ENCODE results near the gene MED22. TPM values are rescaled to one million over a fixed set of nuclear protein-coding genes. Genes with fewer than 3 reads are reported as not detected.

The MED22 gene
- total and polyA plus RNA-seq, 2 experiments from 2014 or later: 20.9 to 85.7 TPM

DNA sequence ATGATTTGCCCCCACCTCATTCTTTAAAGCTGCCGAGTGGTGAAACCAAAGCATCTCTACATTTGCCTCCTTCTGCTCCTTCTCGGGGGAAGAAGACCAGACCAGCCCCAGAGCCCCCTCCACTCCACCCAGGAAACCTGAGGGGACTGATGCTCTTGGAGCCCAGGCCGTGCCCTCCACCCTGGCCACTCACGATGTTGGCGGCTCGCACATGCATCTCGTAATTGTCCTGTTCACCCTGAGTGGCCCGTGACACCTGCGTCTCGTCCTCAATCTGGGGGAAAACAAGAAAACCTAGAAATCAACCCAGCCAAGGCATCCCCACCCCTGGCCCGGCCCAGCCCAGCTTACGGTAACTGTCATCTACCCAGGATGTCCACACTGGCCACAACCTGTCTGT lies 3.0 kb downstream of the MED22 start:
- Histone ChIP-seq H3F3A (replicated peaks; ENCODE audit: low read depth) (peaks cover 33% of the 10 kb centered on the region), H4K20me1 (replicated peaks; ENCODE audit: insufficient read depth) (peaks cover 37% of the 10 kb centered on the region), H3K79me2 (replicated peaks; ENCODE audit: insufficient read depth) (peaks cover 43% of the 10 kb centered on the region), H3K4me1 (ENCODE audit: insufficient read depth) (peaks cover 14% of the 10 kb centered on the region), H2AFZ (no peak overlapping the region), H3K4me3 (no peak overlapping the region), H3K9me2 (ENCODE audit: insufficient read depth) (no peaks in the 10 kb centered on the region), H3K27me3 (ENCODE audit: insufficient read depth) (no peaks in the 10 kb centered on the region), H3K27ac (ENCODE audit: low read depth) (no peak overlapping the region), H3K4me2 (no peak overlapping the region), H3K36me3 (ENCODE audit: insufficient read depth) (peaks cover 27% of the 10 kb centered on the region)
- Mint-ChIP-seq H3K4me3 (no peak overlapping the region), H3K36me3 (ENCODE audit: low read depth) (peaks cover 87% of the 10 kb centered on the region), H3K4me1 (peaks cover 24% of the 10 kb centered on the region), H3K9me3 (no peaks in the 10 kb centered on the region; the same call in 2 of the 3 replicates), H3K27me3 (ENCODE audit: insufficient read depth, low read depth, poor library complexity) (peaks cover 23% of the 10 kb centered on the region), H3K27ac (no peak overlapping the region)
- TF ChIP-seq EZH2 (IDR thresholded peaks at IDR 0.05; ENCODE audit: low read depth, unreplicated experiment) (no peak), ZNF114 (CRISPR knock-in tag; IDR thresholded peaks at IDR 0.05) (no peak), ZNF331 (CRISPR knock-in tag; IDR thresholded peaks at IDR 0.05; ENCODE audit: low read depth) (no peak), STAT1 (IDR thresholded peaks at IDR 0.05; ENCODE audit: unreplicated experiment) (no peak), JUNB (IDR thresholded peaks at IDR 0.05; ENCODE audit: unreplicated experiment) (no peak), CREB1 (CRISPR knock-in tag; IDR thresholded peaks at IDR 0.05; ENCODE audit: low read depth) (no peak), POLR2AphosphoS5 (IDR thresholded peaks at IDR 0.05; ENCODE audit: low read depth) (no peak), EZH2phosphoT487 (IDR thresholded peaks at IDR 0.05; ENCODE audit: unreplicated experiment) (no peak), NANOG (IDR thresholded peaks at IDR 0.05; ENCODE audit: borderline replicate concordance) (no peak)
- TF ChIP-seq, protein P1, sequence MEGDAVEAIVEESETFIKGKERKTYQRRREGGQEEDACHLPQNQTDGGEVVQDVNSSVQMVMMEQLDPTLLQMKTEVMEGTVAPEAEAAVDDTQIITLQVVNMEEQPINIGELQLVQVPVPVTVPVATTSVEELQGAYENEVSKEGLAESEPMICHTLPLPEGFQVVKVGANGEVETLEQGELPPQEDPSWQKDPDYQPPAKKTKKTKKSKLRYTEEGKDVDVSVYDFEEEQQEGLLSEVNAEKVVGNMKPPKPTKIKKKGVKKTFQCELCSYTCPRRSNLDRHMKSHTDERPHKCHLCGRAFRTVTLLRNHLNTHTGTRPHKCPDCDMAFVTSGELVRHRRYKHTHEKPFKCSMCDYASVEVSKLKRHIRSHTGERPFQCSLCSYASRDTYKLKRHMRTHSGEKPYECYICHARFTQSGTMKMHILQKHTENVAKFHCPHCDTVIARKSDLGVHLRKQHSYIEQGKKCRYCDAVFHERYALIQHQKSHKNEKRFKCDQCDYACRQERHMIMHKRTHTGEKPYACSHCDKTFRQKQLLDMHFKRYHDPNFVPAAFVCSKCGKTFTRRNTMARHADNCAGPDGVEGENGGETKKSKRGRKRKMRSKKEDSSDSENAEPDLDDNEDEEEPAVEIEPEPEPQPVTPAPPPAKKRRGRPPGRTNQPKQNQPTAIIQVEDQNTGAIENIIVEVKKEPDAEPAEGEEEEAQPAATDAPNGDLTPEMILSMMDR (conservative IDR thresholded peaks at IDR 0.05; ENCODE audit: low read depth in 2 of 2): no peak
- TF ChIP-seq, protein P2, sequence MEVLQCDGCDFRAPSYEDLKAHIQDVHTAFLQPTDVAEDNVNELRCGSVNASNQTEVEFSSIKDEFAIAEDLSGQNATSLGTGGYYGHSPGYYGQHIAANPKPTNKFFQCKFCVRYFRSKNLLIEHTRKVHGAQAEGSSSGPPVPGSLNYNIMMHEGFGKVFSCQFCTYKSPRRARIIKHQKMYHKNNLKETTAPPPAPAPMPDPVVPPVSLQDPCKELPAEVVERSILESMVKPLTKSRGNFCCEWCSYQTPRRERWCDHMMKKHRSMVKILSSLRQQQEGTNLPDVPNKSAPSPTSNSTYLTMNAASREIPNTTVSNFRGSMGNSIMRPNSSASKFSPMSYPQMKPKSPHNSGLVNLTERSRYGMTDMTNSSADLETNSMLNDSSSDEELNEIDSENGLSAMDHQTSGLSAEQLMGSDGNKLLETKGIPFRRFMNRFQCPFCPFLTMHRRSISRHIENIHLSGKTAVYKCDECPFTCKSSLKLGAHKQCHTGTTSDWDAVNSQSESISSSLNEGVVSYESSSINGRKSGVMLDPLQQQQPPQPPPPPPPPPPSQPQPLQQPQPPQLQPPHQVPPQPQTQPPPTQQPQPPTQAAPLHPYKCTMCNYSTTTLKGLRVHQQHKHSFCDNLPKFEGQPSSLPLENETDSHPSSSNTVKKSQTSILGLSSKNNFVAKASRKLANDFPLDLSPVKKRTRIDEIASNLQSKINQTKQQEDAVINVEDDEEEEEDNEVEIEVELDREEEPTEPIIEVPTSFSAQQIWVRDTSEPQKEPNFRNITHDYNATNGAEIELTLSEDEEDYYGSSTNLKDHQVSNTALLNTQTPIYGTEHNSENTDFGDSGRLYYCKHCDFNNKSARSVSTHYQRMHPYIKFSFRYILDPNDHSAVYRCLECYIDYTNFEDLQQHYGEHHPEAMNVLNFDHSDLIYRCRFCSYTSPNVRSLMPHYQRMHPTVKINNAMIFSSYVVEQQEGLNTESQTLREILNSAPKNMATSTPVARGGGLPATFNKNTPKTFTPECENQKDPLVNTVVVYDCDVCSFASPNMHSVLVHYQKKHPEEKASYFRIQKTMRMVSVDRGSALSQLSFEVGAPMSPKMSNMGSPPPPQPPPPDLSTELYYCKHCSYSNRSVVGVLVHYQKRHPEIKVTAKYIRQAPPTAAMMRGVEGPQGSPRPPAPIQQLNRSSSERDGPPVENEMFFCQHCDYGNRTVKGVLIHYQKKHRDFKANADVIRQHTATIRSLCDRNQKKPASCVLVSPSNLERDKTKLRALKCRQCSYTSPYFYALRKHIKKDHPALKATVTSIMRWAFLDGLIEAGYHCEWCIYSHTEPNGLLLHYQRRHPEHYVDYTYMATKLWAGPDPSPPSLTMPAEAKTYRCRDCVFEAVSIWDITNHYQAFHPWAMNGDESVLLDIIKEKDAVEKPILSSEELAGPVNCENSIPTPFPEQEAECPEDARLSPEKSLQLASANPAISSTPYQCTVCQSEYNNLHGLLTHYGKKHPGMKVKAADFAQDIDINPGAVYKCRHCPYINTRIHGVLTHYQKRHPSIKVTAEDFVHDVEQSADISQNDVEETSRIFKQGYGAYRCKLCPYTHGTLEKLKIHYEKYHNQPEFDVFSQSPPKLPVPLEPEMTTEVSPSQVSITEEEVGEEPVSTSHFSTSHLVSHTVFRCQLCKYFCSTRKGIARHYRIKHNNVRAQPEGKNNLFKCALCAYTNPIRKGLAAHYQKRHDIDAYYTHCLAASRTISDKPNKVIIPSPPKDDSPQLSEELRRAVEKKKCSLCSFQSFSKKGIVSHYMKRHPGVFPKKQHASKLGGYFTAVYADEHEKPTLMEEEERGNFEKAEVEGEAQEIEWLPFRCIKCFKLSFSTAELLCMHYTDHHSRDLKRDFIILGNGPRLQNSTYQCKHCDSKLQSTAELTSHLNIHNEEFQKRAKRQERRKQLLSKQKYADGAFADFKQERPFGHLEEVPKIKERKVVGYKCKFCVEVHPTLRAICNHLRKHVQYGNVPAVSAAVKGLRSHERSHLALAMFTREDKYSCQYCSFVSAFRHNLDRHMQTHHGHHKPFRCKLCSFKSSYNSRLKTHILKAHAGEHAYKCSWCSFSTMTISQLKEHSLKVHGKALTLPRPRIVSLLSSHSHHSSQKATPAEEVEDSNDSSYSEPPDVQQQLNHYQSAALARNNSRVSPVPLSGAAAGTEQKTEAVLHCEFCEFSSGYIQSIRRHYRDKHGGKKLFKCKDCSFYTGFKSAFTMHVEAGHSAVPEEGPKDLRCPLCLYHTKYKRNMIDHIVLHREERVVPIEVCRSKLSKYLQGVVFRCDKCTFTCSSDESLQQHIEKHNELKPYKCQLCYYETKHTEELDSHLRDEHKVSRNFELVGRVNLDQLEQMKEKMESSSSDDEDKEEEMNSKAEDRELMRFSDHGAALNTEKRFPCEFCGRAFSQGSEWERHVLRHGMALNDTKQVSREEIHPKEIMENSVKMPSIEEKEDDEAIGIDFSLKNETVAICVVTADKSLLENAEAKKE (CRISPR knock-in tag; IDR thresholded peaks at IDR 0.05): no peak
- TF ChIP-seq, protein P3, sequence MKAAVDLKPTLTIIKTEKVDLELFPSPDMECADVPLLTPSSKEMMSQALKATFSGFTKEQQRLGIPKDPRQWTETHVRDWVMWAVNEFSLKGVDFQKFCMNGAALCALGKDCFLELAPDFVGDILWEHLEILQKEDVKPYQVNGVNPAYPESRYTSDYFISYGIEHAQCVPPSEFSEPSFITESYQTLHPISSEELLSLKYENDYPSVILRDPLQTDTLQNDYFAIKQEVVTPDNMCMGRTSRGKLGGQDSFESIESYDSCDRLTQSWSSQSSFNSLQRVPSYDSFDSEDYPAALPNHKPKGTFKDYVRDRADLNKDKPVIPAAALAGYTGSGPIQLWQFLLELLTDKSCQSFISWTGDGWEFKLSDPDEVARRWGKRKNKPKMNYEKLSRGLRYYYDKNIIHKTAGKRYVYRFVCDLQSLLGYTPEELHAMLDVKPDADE (IDR thresholded peaks at IDR 0.05): no peak
- TF ChIP-seq, protein P4, sequence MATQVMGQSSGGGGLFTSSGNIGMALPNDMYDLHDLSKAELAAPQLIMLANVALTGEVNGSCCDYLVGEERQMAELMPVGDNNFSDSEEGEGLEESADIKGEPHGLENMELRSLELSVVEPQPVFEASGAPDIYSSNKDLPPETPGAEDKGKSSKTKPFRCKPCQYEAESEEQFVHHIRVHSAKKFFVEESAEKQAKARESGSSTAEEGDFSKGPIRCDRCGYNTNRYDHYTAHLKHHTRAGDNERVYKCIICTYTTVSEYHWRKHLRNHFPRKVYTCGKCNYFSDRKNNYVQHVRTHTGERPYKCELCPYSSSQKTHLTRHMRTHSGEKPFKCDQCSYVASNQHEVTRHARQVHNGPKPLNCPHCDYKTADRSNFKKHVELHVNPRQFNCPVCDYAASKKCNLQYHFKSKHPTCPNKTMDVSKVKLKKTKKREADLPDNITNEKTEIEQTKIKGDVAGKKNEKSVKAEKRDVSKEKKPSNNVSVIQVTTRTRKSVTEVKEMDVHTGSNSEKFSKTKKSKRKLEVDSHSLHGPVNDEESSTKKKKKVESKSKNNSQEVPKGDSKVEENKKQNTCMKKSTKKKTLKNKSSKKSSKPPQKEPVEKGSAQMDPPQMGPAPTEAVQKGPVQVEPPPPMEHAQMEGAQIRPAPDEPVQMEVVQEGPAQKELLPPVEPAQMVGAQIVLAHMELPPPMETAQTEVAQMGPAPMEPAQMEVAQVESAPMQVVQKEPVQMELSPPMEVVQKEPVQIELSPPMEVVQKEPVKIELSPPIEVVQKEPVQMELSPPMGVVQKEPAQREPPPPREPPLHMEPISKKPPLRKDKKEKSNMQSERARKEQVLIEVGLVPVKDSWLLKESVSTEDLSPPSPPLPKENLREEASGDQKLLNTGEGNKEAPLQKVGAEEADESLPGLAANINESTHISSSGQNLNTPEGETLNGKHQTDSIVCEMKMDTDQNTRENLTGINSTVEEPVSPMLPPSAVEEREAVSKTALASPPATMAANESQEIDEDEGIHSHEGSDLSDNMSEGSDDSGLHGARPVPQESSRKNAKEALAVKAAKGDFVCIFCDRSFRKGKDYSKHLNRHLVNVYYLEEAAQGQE (IDR thresholded peaks at IDR 0.05; ENCODE audit: unreplicated experiment): no peak
- DNase-seq (ENCODE audit: low spot score): no peak
- ATAC-seq: no peak
